ENCODE data around the gene MARK4.

The MARK4 gene

DNA sequence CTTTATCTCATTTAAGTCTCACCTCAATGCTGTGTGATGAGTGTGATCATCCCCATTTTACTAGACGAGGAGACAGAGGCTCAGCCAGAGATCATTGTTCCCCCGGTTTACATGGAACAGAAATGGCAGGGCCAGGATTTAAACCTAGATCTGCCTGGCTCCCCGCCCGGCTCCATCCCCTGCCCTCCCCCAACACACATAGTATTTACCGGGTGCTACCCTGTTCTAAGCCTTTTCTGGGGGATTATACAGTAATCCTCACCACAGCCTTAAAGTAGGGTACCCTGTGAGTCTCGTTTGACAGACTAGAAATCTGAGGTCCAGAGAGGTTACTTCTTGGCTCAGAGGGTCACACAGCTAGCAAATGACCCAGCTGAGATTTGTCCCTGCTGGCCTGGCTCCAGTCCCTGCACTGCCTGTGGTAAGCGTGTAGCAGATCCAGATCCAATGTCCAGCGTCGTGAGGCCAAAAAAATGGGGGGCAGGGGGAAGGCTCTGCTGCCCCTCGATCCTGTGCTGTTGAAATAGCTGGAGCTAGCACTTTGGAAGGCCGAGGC lies 85.7 kb downstream of the MARK4 start:
- no peak for DNase-seq (ENCODE audit: extremely low spot score)
- ChIA-PET POLR2A (interaction anchor here (0.6 kb wide), 1 partner anchor 13 kb away, joined by 5 read pairs; no protein-coding TSS in a partner anchor), CTCF (no interaction called here)
- no peak for TF ChIP-seq CTCF (IDR thresholded peaks at IDR 0.05; ENCODE audit: control extremely low read depth, extremely low read depth, low read depth, missing control alignments)

GRCh38 chr19:45339629-45340028 lies 88.6 kb downstream of the MARK4 start:
- ChIA-PET POLR2A (no interaction called here), CTCF (interaction anchor here (0.8 to 2.5 kb wide), 19 partner anchors 8 to 278 kb away, joined by 3 to 10 read pairs (median 4); no protein-coding TSS in a partner anchor)
- no peak for DNase-seq (ENCODE audit: extremely low spot score)
- no peak for TF ChIP-seq CTCF (IDR thresholded peaks at IDR 0.05; ENCODE audit: control extremely low read depth, extremely low read depth, low read depth, missing control alignments)

DNA sequence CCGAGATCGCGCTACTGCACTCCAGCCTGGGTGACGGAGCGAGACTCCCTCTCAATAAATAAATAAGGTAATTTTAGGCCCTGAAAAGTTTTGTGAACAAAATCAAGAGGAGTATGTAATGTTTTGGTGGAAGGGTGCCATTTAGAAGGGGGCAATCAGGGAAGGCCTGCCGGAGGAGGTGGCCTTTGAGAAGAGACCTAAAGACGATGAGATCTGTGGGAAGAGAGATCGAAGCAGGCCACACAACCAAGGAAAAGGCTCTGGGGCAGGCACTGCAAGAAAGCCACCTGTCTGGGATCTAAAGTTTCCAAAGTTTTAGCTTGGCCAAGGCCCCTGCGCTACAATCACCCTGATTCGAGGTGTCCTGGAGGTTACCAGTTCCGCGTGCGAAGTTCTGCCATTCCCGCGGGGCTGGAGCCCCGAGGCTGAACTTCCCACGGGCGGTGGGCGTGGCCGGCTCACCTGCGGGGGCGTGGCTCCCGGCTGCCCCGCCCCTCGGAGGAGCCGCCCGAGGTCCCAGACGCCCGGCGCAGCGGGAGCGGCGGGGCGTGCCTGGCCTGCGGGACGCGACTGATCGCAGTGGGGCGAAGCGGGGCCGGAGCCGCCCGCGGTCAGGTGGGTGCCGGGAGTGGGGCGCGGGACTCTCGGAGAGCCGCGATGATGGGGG lies 89.3 kb downstream of the MARK4 start, which contains the start of gene KLC3:
Gene KLC3 (plus strand): TSS at position 519 of the 667 bp plus-strand sequence. CDS start 4,792 bp downstream, outside the sequence.
- ChIA-PET POLR2A (no interaction called here), CTCF (interaction anchor here (1.0 to 1.5 kb wide), 4 partner anchors 10 to 214 kb away, joined by 3 read pairs; no protein-coding TSS in a partner anchor)
- DNase-seq (ENCODE audit: extremely low spot score): peak; percentile 60
- TF ChIP-seq CTCF (IDR thresholded peaks at IDR 0.05; ENCODE audit: control extremely low read depth, extremely low read depth, low read depth, missing control alignments): no peak

DNA sequence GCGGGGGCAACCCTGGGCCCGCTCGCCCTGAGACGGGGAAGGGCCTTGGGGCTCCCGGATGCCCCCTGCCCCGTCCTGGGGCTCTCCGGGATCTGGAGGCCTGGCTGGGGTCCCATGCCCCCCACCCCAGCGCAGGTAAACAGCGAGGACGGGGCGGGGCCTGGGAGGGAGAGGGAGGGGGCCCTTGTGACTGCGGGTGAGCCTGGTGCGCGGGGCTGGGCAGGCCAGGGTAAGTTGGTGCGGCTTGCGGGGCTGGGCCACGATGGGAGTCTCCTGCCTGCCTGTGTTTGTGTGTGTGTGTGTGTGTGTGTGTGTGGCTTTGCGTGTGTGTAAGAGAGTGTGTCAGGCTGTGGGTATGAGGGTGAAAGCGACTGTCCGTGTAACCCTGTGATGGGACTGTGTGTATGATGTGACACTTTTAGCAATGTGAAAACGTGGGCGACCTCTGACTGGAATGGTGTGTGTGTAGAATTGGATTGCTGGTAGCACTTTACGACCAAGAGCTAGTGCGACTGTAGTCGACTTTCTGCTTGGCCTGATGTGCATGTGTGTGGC lies 89.9 kb downstream of the MARK4 start:
- ChIA-PET CTCF (interaction anchor here (1.0 to 1.6 kb wide), 3 partner anchors 8 to 214 kb away, joined by 3 read pairs; no protein-coding TSS in a partner anchor), POLR2A (no interaction called here)
- no peak for TF ChIP-seq CTCF (IDR thresholded peaks at IDR 0.05; ENCODE audit: control extremely low read depth, extremely low read depth, low read depth, missing control alignments)
- no peak for DNase-seq (ENCODE audit: extremely low spot score)

DNA sequence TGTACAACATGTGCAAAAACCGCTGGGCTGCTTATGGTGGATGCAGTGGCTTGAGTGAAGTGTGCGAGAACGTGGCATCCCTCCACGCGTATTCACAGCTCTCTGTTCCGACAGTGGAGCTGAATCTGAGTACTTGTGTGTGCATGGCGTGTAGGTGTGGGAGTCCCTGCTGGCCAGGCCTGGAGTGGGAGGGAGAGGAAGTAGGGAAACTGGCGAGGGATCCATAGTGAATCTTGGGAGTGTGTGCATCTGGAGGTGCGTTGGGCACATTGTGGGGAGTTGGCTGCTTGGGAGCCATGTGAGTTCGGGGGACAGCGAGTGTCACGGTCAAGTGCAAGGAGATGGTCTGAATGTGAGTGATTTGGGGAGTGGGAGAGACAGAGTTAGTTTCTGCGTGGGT lies 91.8 kb downstream of the MARK4 start:
- POLR2A ChIA-PET: interaction anchor here (0.5 kb wide), 1 partner anchor 251 kb away, joined by 3 read pairs; no protein-coding TSS in a partner anchor
- CTCF ChIA-PET: no interaction called here
- no peak for TF ChIP-seq CTCF (IDR thresholded peaks at IDR 0.05; ENCODE audit: control extremely low read depth, extremely low read depth, low read depth, missing control alignments)
- no peak for DNase-seq (ENCODE audit: extremely low spot score)

- ChIA-PET POLR2A (no interaction called here), CTCF (no interaction called here)
- DNase-seq (ENCODE audit: extremely low spot score): no peak
- TF ChIP-seq CTCF (IDR thresholded peaks at IDR 0.05; ENCODE audit: control extremely low read depth, extremely low read depth, low read depth, missing control alignments): no peak
Observed at GRCh38 chr19:45344621-45345505, 93.8 kb downstream of the MARK4 start.

Data from GM10248 (cell line).